NK-92 (cell line): ENCODE results near the gene PRC1.

Experiments used
- DNase-seq: peaks from one replicate; lab custom pipeline; 2025; ENCODE audit not compliant: unreplicated experiment; lab: John Stamatoyannopoulos, UW

Gene PRC1

DNA sequence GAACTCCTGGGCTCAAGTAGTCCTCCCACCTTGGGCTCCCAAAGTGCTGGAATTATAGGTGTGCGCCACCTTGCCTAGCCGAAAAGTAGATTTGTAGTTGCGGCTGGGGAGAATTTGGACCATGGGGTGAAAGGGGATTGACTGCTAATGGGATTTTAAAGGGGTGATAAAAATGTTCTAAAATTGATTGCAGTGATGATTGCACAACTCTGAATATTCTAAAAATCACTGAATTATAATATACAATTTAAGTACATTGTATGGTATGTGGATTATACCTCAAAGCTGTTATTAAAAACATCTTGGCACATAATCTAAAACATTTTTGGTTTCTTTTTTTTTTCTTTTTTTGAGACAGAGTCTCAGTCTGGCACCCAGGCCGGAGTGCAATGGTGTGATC, 3.9 kb downstream of the PRC1 start:
- no peak for DNase-seq

GRCh38 chr15:90989040-90989768, 5.1 kb downstream of the PRC1 start:
- DNase-seq = no peak

DNA sequence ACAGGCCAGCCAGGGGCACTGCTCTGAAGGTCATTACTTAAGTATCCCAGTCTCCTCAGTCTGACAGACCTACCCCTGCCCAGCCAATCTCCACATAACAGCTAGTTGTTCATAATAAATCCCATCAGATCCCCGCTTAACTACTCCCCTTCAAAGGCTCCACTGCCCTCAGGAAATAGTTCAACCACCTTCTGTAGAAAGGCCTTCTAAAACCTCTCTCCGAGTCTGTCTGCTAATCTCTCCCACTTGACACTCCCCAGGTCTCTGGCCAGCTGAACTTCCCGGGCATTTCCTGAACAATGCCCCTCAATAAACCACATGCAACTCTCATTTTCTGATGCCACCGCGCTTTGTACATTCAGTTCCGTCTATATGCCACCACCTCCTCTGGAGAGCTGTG, 6.0 kb downstream of the PRC1 start:
- no peak for DNase-seq

- no peak for DNase-seq
Observed at GRCh38 chr15:90987561-90988141, 6.7 kb downstream of the PRC1 start.

DNA sequence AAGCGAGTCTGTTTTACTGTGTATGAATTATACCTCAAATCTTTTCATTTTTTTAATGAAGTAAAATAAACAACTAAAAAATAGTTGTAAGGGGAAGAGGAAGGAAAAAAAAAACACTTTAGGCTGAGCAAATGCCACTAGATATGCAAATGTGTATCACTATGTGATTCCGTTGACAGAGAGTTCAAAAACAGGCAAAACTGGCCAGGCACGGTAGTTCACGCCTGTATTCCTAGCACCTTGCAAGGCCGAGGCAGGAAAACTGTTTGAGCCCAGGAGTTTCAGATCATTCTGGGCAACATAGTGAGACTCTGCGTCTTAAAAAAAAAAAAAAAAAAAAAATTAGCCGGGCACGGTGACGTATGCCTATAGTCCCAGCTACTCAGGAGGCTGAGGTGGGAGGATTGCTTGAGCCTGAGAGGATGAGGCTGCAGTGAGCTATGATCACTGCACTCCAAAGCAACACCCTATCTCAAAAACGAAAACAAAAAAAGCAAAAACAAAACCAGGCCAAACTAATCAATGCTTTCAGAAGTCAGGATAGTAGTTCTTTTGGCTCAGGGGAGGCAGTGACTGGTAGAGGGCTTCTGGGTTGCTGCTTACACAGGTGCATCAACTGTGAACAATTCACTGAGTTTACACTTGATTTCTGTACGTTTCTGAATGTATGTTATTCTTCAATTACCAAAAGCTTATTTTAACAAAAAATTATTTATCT, 7.4 kb downstream of the PRC1 start:
- DNase-seq = no peak

DNA sequence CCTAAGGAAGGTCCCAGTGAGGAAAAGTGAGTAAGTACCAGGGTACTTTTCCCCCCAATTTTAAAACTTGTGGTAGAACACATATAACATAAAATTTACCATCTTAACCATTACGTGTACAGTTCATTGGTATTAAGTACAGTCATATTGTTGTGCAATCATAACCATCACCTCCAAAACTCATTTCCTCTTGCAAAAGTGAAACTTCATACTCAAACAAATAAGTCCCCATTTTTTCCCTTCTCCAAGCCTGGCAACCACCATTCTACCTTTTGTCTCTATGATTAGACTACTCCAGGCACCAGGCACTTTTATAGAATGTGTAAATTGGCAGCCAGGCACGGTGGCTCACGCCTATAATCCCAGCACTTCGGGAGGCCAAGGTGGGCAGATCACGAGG, 12.2 kb downstream of the PRC1 start:
- no peak for DNase-seq

GRCh38 chr15:90981681-90982080, 12.7 kb downstream of the PRC1 start:
- no peak for DNase-seq

DNA sequence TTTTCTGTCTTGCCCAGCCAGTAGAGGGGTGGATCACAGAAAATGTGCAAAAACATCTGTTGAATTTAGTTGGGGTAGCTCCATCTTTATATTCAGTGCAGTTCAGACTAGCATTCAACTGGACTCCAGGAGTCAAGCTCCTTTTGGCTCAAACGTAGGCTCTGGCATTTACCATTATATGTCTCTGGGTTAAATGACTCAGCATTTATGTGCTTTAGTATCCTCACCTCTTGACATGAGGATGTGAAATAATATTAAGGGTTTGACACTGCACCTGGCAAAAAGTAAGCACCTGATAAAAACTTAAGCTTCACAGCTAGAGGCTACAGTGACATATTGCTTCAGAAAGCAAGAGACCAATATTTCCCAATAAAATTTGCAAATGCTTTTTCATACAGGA, 14.8 kb downstream of the PRC1 start:
- no peak for DNase-seq

DNA sequence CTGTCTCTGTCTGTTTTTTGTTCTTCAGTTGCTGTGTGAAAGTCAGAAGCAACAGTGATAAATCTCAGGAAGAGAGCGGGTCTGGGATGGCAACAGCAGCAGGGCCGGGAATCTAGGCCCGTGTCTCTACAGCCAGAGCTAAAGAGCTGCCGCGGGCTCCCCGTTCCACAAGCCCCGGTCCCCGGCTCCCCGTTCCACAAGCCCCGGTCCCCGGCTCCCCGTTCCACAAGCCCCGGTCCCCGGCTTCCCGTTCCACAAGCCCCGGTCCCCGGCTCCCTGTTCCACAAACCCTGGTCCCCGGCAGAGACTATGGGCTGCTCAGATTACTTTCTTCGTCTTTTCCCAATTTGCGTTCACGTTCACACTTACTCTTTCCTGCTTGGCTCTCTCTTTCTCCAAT, 20.1 kb downstream of the PRC1 start:
- DNase-seq = no peak

DNA sequence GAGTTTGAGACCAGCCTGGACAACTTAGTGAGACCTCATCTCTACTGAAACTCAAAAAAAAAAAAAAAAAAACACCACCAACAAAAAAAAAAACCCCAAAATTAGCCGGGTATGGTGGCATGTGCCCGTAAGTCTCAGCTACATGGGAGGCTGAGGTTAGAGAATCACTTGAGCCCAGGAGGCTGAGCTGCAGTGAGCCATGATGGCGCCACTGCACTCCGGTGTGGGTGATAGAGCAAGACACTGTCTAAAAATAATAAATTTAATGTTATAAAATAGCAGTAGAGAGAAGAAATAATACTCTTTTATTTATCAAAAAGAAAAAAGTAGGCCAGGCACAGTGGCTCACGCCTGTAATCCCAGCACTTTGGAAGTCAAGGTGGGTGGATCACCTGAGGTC, 22.2 kb downstream of the PRC1 start:
- DNase-seq = no peak

GRCh38 chr15:90970274-90970673, 24.1 kb downstream of the PRC1 start:
- no peak for DNase-seq

GRCh38 chr15:90968434-90968833, 25.9 kb downstream of the PRC1 start:
- DNase-seq = no peak

- no peak for DNase-seq
Observed at GRCh38 chr15:90967206-90967605, 27.1 kb downstream of the PRC1 start.

- DNase-seq = no peak
Observed at GRCh38 chr15:90966262-90966661, 28.1 kb downstream of the PRC1 start.

GRCh38 chr15:90962021-90962420, 32.3 kb downstream of the PRC1 start:
- no peak for DNase-seq

DNA sequence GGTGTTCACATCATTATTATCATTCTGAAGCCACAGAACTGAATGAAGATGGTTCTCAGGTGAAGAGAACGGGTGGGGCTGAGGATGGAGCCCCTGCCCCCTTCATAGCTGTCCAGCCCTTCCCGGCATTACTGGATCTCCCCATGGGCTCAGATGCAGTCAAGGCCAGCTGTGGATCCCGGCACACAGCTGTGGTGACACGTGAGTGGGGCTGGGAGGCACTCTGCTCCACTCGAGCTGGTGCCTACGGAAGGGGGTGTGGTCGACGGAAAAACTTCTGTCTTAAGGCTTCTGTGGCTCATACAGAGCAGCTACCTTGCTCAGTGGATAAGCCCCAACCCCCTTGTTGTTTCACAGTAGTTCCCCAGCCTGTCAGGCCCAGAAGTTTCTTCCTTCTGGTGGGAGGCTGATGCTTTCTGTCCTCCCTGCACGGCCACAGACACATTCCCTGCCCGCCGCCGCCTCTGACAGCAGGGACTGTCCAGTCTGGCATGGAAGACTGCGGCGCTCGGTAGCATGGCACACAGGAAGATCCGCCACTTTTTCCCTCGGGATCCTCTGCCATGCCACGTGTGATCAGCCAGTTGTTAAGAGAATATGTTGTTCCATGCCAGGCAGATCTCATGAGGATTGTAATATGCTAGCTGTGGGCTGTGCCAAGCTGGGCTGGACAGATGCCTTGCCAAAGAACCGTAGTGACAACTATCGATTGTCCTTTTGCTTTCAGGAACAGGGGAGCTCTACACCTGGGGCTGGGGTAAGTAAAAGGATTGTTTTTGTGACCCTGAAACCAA, 33.8 kb downstream of the PRC1 start:
- no peak for DNase-seq

DNA sequence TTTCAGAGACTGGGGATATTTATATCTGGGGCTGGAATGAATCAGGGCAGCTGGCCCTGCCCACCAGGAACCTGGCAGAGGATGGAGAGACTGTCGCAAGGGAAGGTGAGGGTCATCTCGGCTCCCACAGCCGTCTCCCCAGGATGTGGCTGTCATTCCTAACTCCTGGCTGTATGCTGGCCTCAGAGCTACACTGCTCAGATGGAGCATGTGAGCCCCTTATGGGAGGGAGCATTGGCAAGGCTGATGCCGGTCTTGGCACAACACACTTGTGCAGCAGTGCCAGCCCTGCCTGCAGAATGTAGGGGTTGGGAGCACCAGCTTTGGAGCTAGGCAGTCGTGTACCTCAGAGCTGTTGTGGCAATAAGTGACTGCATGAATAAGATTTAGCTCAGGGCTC, 34.4 kb downstream of the PRC1 start:
- no peak for DNase-seq

GRCh38 chr15:90959028-90959595, 35.2 kb downstream of the PRC1 start:
- DNase-seq = no peak

DNA sequence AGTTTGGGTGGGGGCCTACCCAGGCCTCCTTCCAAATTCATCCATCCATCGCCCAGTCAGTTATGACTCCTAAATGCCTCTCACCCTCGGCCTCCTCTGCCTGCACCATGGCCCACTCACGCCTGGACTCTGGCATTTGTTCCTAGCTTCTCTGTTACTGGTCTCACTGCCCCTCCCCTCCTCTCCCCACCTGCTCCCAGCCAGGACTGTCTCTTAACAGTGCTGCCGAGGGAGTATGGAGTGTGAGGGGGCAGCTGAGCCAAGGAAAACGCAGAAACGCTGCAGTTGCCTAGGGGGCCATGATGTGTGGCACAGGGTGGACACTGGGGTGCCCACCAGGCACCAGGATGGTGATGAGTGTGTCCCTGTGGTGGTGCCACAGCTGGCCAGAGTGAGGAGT, 36.5 kb downstream of the PRC1 start:
- no peak for DNase-seq

DNA sequence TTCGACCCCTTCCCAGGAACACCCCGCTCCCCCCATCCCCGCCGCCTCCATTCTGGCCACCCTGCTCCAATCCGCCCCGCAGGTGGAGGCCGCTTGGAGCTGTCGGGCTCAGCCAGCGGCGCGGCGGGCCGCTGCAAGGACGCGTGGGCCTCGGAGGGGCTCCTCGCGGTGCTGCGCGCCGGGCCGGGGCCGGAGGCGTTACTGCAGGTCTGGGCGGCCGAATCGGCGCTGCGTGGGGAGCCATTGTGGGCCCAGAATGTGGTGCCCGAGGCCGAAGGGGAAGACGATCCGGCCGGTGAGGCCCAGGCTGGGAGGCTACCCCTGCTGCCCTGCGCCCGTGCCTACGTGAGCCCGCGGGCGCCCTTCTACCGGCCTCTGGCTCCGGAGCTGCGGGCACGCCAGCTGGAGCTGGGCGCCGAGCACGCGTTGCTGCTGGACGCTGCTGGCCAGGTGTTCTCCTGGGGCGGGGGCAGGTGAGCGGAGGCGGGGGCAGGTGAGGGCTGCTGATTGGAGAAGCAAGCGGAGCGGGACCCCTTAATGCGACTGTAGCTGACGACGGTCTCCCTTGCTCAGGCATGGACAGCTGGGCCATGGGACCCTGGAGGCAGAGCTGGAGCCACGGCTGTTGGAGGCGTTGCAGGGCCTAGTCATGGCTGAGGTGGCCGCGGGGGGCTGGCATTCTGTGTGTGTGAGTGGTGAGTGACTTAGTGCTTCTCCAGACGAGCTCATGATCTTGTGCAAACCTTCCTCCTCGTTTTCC, 37.1 kb downstream of the PRC1 start:
- no peak for DNase-seq
